ENCODE data around the gene XPOT. TPM values are rescaled to one million over a fixed set of nuclear protein-coding genes. Genes with fewer than 3 reads are reported as not detected.

Gene XPOT
- total RNA-seq, 1 donor from 2014 or later: 58.5 TPM

DNA sequence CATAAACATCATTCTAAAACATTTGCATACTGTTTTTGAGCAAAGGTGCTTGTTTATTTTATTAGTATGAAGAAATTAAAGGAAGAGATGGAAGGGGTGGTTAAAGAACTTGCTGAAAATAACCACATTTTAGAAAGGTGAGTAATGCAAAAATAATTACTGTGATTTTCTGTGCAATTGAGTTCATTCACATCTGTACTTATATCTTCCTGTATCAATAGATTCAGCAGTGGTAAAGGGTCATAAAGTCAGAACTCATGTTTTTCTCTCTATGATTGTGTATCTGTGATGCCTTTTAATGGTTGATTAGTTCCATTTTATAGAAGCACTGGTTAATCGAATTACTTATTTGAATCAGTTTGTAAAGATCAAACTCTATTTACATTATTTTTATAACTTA lies 93.7 kb downstream of the XPOT start:
- H3K27ac Mint-ChIP-seq: no peak overlapping the region
- no peak for DNase-seq (ENCODE audit: low spot score in 2 of 2, unreplicated experiment in 2 of 2)
- H3K4me3 Mint-ChIP-seq: no peak overlapping the region
- H3K9me3 Mint-ChIP-seq: no peaks in the 10 kb centered on the region
- no peaks in the 10 kb centered on the region for H3K4me1 Mint-ChIP-seq
- TF ChIP-seq, protein P1, sequence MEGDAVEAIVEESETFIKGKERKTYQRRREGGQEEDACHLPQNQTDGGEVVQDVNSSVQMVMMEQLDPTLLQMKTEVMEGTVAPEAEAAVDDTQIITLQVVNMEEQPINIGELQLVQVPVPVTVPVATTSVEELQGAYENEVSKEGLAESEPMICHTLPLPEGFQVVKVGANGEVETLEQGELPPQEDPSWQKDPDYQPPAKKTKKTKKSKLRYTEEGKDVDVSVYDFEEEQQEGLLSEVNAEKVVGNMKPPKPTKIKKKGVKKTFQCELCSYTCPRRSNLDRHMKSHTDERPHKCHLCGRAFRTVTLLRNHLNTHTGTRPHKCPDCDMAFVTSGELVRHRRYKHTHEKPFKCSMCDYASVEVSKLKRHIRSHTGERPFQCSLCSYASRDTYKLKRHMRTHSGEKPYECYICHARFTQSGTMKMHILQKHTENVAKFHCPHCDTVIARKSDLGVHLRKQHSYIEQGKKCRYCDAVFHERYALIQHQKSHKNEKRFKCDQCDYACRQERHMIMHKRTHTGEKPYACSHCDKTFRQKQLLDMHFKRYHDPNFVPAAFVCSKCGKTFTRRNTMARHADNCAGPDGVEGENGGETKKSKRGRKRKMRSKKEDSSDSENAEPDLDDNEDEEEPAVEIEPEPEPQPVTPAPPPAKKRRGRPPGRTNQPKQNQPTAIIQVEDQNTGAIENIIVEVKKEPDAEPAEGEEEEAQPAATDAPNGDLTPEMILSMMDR (IDR thresholded peaks at IDR 0.05; ENCODE audit: unreplicated experiment): no peak
- no peaks in the 10 kb centered on the region for H3K27me3 Mint-ChIP-seq (ENCODE audit: low read depth)
- H3K36me3 Mint-ChIP-seq: peaks cover 33% of the 10 kb centered on the region

DNA sequence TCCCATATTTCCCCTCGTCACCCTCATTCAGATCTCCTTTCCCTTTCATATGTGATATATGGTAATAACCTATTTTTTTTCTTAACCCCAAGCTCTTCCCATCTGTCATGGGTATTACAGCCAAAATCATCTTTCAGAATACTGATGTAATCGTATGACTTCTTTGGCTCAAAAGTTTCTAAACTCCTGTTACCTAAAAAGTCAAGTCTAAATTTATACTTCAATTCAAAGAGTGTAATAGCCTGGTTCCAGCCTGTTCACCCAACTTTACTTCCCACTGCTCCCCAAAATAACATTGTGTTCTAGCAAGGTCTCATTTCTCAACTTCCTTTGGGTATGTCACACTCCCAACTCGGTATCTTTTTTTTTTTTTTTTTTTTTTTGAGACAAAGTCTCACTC lies 96.2 kb downstream of the XPOT start:
- Mint-ChIP-seq H3K36me3 (peaks cover 28% of the 10 kb centered on the region), H3K4me3 (no peak overlapping the region), H3K9me3 (no peaks in the 10 kb centered on the region), H3K27ac (no peak overlapping the region), H3K27me3 (ENCODE audit: low read depth) (no peaks in the 10 kb centered on the region), H3K4me1 (no peaks in the 10 kb centered on the region)
- no peak for DNase-seq (ENCODE audit: low spot score in 2 of 2, unreplicated experiment in 2 of 2)
- TF ChIP-seq, protein P1 (IDR thresholded peaks at IDR 0.05; ENCODE audit: unreplicated experiment): no peak

Other genes starting within 250 kb of the XPOT start
- gene KICS2, start 182.1 kb upstream of the XPOT start, total RNA-seq: 6.5 to 8.0 TPM (median 7.2 TPM) in 3 replicates
- gene C12orf56, start 13.6 kb upstream of the XPOT start, total RNA-seq: 0.41 to 0.93 TPM (median 0.45 TPM) in 3 replicates
- 21.9 to 25.5 TPM (median 25.2 TPM) in 3 replicates for gene TBK1, start 47.7 kb downstream of the XPOT start, total RNA-seq
- 16.3 to 18.8 TPM (median 16.3 TPM) in 3 replicates for gene RASSF3, start 206.1 kb downstream of the XPOT start, total RNA-seq